Stimulated activated CD8-positive, alpha-beta memory T cell treated with anti-CD3 and anti-CD28 coated beads, Interleukin-7, amount 100 ng/mL, for 4 hours (primary cell): Measurements from ENCODE around the gene TMEM176A.

Experiments used
- DNase-seq, 2 donors: peaks; one replicate each; pipeline ENCODE4 v3.0.0-alpha.2; 2020; ENCODE audit warnings: low read depth in 2 of 2

The TMEM176A gene

GRCh38 chr7:150818971-150819370 is 18.4 kb downstream of the TMEM176A start:
- no peak for DNase-seq

GRCh38 chr7:150820148-150820547 is 19.6 kb downstream of the TMEM176A start:
- no peak for DNase-seq

GRCh38 chr7:150820578-150821198 is 20.1 kb downstream of the TMEM176A start:
- no peak for DNase-seq

- no peak for DNase-seq
Measured at GRCh38 chr7:150823043-150823442, 22.5 kb downstream of the TMEM176A start.

- no peak for DNase-seq
Measured at GRCh38 chr7:150823484-150824126, 23.0 kb downstream of the TMEM176A start.

GRCh38 chr7:150824379-150825177 is 24.0 kb downstream of the TMEM176A start:
- no peak for DNase-seq

- no peak for DNase-seq
Measured at GRCh38 chr7:150826061-150826849, 25.7 kb downstream of the TMEM176A start.

- DNase-seq = no peak
Measured at GRCh38 chr7:150828384-150828783, 27.8 kb downstream of the TMEM176A start.

- DNase-seq = no peak
Measured at GRCh38 chr7:150829426-150829825, 28.9 kb downstream of the TMEM176A start.

- no peak for DNase-seq
Measured at GRCh38 chr7:150830937-150831336, 30.4 kb downstream of the TMEM176A start.

GRCh38 chr7:150831851-150832250 is 31.3 kb downstream of the TMEM176A start:
- no peak for DNase-seq

- no peak for DNase-seq
Measured at GRCh38 chr7:150835019-150835418, 34.5 kb downstream of the TMEM176A start.

- no peak for DNase-seq
Measured at GRCh38 chr7:150835702-150836280, 35.2 kb downstream of the TMEM176A start.

- no peak for DNase-seq
Measured at GRCh38 chr7:150838965-150839650, 38.5 kb downstream of the TMEM176A start.

- DNase-seq = no peak
Measured at GRCh38 chr7:150842018-150842417, 41.4 kb downstream of the TMEM176A start.

- DNase-seq = no peak
Measured at GRCh38 chr7:150842716-150843115, 42.1 kb downstream of the TMEM176A start.

- no peak for DNase-seq
Measured at GRCh38 chr7:150845421-150845861, 44.9 kb downstream of the TMEM176A start.

- DNase-seq = no peak
Measured at GRCh38 chr7:150846291-150847115, 45.9 kb downstream of the TMEM176A start.

- DNase-seq = no peak
Measured at GRCh38 chr7:150847536-150847935, 47.0 kb downstream of the TMEM176A start.

- DNase-seq = no peak
Measured at GRCh38 chr7:150848111-150848510, 47.5 kb downstream of the TMEM176A start.
